Upper lobe of left lung (tissue), 6 donors: ENCODE data around the gene TMCC1. TPM values are rescaled to one million over a fixed set of nuclear protein-coding genes. Genes with fewer than 3 reads are reported as not detected.

Source experiments
- ATAC-seq, 2 donors: fragments of 200-7000 bp; cut with Tn5 transposase; one replicate each; pipeline ENCODE4 v1.9.1; 2022; ENCODE audit warnings: mild to moderate bottlenecking in 2 of 2, moderate library complexity in 2 of 2; ENCODE audit not compliant: low FRiP score in 2 of 2
- DNase-seq, 2 donors: peaks; one replicate each; pipeline ENCODE4 v3.0.0-alpha.2; 2019 to 2020
- H3K27ac ChIP-seq, 4 donors: fragments of 200-600 bp; sonication (generic); one replicate each; pipeline ENCODE4 v1.5.1; 2016 to 2019
- H3K27me3 ChIP-seq, 4 donors: fragments of 200-600 bp; sonication (generic); one replicate each; pipeline ENCODE4 v1.5.1; 2017 to 2019
- H3K36me3 ChIP-seq, 4 donors: fragments of 200-600 bp; sonication (generic); one replicate each; pipeline ENCODE4 v1.5.1; 2016 to 2019
- H3K4me1 ChIP-seq, 4 donors: fragments of 200-600 bp; sonication (generic); one replicate each; pipeline ENCODE4 v1.5.1; 2018 to 2019
- H3K4me3 ChIP-seq, 4 donors: fragments of 200-600 bp; sonication (generic); one replicate each; pipeline ENCODE4 v1.5.1; 2017 to 2019; ENCODE audit warnings: mild to moderate bottlenecking in 2 of 4, moderate library complexity in 1 of 4
- H3K9me3 ChIP-seq, 4 donors: fragments of 200-600 bp; sonication (generic); one replicate each; pipeline ENCODE4 v1.5.1; 2018 to 2019
- EP300 ChIP-seq, 4 donors: sonication (generic); formaldehyde crosslinking; IDR thresholded peaks; one replicate each; pipeline ENCODE4 v1.5.1; 2017; ENCODE audit warnings: antibody characterized with exemption in 4 of 4, control low read depth in 2 of 4
- POLR2A ChIP-seq, 4 donors: fragments of 450-650 bp; IDR thresholded peaks; one replicate each; pipeline ENCODE4 v1.5.1; 2016 to 2017; ENCODE audit warnings: antibody characterized with exemption in 4 of 4, mild to moderate bottlenecking in 2 of 4
- POLR2AphosphoS5 ChIP-seq, 2 donors: sonication (generic); formaldehyde crosslinking; IDR thresholded peaks; one replicate each; pipeline ENCODE4 v1.5.1; 2017; ENCODE audit warnings: antibody characterized with exemption in 2 of 2
- WGBS, 2 donors: methylation state at CpG; one replicate each; pipeline ENCODE4 v1.1.5; 2017 to 2018; 5-methylcytosine and 5-hydroxymethylcytosine counted together
- total RNA-seq, 6 donors: library from RNA; depleted of rRNA in 4 of 6; stranded (reverse); fragments of >200 nt in 4 of 6; gene quantifications; one replicate each; pipeline versions ENCODE4 v1.1.0 to v1.2.1, GENCODE V29; 2016 to 2021
- TF ChIP-seq, protein P1 (sequence below), 6 experiments: fragments of 450-650 bp in 4 of 6; fragments of 200-600 bp in 2 of 6; sonication (generic) in 2 of 6; IDR thresholded peaks; one replicate each; pipeline ENCODE4 v1.5.1; 2016 to 2019; ENCODE audit warnings: antibody characterized with exemption in 6 of 6
- donor health status: DM: no; HTN: no; CAD: no; lungs with moderate emphysema.
- donor health status: DM: no; HTN: yes; CAD: no; lungs with severe emphysema.

TMCC1 gene
- total RNA-seq, 6 donors from 2014 or later = 16.9 to 39.2 (median 27.9) TPM

DNA sequence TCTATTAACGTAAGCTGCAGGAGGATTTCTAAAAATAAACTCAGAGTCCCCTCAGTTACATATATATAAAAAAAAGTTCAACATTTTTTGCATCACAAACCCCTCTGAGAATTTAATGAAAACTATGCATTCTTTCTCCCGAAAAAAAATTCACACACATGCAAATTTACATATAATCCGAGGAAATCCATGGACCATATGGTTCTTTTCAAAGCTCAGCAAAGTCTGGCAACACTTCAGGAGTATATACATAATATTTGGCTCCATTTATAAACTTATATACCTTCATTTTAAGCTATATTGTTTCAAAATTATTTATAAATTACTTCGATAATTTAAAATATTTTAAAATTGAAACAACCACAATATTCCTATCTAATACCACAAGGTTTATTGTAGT, 146.4 kb downstream of the TMCC1 start:
- H3K27ac ChIP-seq = no peak overlapping the region
- H3K4me3 ChIP-seq = no peak overlapping the region
- no peaks in the 10 kb centered on the region for H3K9me3 ChIP-seq
- ATAC-seq (no peak), DNase-seq (no peak)
- no peaks in the 10 kb centered on the region for H3K36me3 ChIP-seq
- 82 to 90% methylated on average over 4 of the region's 4 CpGs for WGBS, 2 donors
- peaks cover 0 to 11% (median 5%) of the 10 kb centered on the region in 4 donors for H3K4me1 ChIP-seq
- no peak for TF ChIP-seq POLR2AphosphoS5 (IDR thresholded peaks at IDR 0.05)
- no peak for TF ChIP-seq POLR2A (IDR thresholded peaks at IDR 0.05)
- TF ChIP-seq, protein P1, sequence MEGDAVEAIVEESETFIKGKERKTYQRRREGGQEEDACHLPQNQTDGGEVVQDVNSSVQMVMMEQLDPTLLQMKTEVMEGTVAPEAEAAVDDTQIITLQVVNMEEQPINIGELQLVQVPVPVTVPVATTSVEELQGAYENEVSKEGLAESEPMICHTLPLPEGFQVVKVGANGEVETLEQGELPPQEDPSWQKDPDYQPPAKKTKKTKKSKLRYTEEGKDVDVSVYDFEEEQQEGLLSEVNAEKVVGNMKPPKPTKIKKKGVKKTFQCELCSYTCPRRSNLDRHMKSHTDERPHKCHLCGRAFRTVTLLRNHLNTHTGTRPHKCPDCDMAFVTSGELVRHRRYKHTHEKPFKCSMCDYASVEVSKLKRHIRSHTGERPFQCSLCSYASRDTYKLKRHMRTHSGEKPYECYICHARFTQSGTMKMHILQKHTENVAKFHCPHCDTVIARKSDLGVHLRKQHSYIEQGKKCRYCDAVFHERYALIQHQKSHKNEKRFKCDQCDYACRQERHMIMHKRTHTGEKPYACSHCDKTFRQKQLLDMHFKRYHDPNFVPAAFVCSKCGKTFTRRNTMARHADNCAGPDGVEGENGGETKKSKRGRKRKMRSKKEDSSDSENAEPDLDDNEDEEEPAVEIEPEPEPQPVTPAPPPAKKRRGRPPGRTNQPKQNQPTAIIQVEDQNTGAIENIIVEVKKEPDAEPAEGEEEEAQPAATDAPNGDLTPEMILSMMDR (IDR thresholded peaks at IDR 0.05) = no peak
- TF ChIP-seq EP300 (IDR thresholded peaks at IDR 0.05) = no peak
- no peaks in the 10 kb centered on the region for H3K27me3 ChIP-seq

DNA sequence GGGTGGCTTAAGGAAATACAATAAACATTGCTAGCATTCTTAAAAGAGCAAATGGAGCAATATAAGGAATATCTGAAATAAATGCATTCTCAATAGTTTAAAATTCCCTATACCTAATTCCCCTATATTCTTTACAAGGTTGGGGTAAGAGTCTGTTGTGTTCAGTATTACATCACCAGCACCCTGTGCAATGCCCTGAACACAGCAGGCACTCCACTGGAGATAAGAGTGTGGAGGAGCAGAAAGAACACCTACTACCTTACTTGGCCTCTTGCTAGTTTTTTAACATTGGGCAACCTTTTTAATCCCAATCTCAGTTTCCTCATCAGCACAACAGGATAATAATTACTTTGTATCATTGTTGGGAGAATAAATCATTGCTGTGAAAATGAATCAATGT, 146.9 kb downstream of the TMCC1 start:
- Histone ChIP-seq H3K27me3 (no peaks in the 10 kb centered on the region), H3K4me3 (no peak overlapping the region), H3K27ac (no peak overlapping the region), H3K4me1 (peaks cover 0 to 11% (median 5%) of the 10 kb centered on the region in 4 donors), H3K9me3 (no peaks in the 10 kb centered on the region), H3K36me3 (no peaks in the 10 kb centered on the region)
- TF ChIP-seq POLR2AphosphoS5 (IDR thresholded peaks at IDR 0.05) = no peak
- no peak for TF ChIP-seq EP300 (IDR thresholded peaks at IDR 0.05)
- no peak for TF ChIP-seq POLR2A (IDR thresholded peaks at IDR 0.05)
- TF ChIP-seq, protein P1 (IDR thresholded peaks at IDR 0.05) = no peak
- DNase-seq (peak in 1 of 2 donors; percentile 53), ATAC-seq (no peak)

DNA sequence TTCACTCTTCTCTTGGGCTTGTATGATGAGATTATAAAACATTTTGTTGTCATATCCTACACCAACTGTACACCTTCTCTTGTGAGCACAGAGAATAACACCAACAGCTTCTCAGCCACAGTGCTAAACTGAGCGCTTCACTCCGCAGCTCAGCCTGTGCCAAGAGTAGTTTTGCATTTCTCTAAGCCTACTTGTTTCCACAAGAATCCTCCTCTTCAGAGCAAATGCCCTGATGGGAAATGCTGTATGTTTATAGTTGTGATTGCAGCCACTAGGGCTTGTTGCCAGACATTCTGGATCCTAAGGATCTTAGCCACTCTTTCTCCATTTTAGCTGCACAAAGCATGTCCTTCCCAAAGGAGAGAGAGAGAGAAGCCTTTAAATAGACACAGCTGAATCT, 148.3 kb downstream of the TMCC1 start:
- no peaks in the 10 kb centered on the region for H3K36me3 ChIP-seq
- H3K4me3 ChIP-seq = no peak overlapping the region
- TF ChIP-seq POLR2A (IDR thresholded peaks at IDR 0.05) = no peak
- TF ChIP-seq, protein P1 (IDR thresholded peaks at IDR 0.05) = no peak
- no peaks in the 10 kb centered on the region for H3K9me3 ChIP-seq
- 50 to 60% methylated on average over 2 of the region's 2 CpGs for WGBS, 2 donors
- H3K27ac ChIP-seq = peak overlapping the region in 1 of 4 donors; percentile 2
- ATAC-seq = no peak
- no peaks in the 10 kb centered on the region for H3K27me3 ChIP-seq
- peaks cover 0 to 11% (median 5%) of the 10 kb centered on the region in 4 donors for H3K4me1 ChIP-seq
- peak in 1 of 2 donors; percentile 23 for DNase-seq

DNA sequence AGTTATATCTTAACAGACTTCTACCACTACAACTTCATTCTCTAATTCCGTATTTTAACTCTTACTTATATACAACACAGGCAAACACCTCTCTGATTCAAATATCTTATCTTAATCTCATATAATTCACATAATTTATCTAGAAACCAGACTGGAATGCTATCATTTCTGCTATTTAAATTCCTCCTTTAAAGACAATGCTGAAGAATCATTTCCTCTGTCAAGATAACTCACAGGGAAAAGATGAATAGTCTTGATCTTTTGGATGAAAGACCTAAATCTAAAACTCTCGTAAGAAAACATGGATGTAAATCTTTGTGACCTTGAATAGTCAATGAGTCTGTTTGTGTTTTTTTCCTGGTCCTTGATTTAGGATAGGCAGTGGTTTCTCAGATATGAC, 151.7 kb downstream of the TMCC1 start:
- TF ChIP-seq POLR2AphosphoS5 (IDR thresholded peaks at IDR 0.05) (no peak), POLR2A (IDR thresholded peaks at IDR 0.05) (no peak), EP300 (IDR thresholded peaks at IDR 0.05) (no peak)
- TF ChIP-seq, protein P1 (IDR thresholded peaks at IDR 0.05) = no peak

DNA sequence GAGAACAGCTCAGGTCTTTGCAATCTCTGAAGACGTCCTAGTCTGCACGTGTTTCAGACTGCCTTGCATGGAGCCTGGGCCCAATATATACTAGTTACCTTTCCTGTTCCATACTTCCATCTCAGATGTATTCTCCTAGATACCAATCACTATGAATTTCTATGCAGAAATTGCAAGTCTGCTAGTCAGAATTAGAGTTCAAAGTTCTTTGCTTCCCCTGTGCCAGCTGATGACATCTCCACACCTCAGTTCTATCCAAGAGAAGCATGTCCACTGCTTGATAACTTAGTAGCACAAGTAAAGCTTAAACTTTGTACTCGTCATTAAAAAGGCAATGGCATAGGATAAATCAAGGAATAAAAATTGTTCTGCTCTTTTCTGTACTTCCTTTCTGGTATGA, 153.4 kb downstream of the TMCC1 start:
- TF ChIP-seq EP300 (IDR thresholded peaks at IDR 0.05) (no peak), POLR2AphosphoS5 (IDR thresholded peaks at IDR 0.05) (no peak), POLR2A (IDR thresholded peaks at IDR 0.05) (no peak)
- TF ChIP-seq, protein P1 (IDR thresholded peaks at IDR 0.05) = no peak
- H3K4me3 ChIP-seq = no peak overlapping the region
- 86 to 94% methylated on average over 3 of the region's 3 CpGs for WGBS, 2 donors
- ATAC-seq (no peak), DNase-seq (no peak)
- no peaks in the 10 kb centered on the region for H3K9me3 ChIP-seq
- no peaks in the 10 kb centered on the region for H3K36me3 ChIP-seq
- H3K27me3 ChIP-seq = no peaks in the 10 kb centered on the region
- peaks cover 0 to 3% (median 1%) of the 10 kb centered on the region in 4 donors for H3K4me1 ChIP-seq
- H3K27ac ChIP-seq = no peak overlapping the region

More for the DNA sequence above, 151.7 kb downstream of the TMCC1 start:
- no peaks in the 10 kb centered on the region for H3K36me3 ChIP-seq
- ATAC-seq = no peak
- WGBS, 2 donors = 84% methylated on average over 2 of the region's 2 CpGs
- H3K9me3 ChIP-seq = no peaks in the 10 kb centered on the region
- no peak for DNase-seq
- no peaks in the 10 kb centered on the region for H3K27me3 ChIP-seq
- H3K4me3 ChIP-seq = no peak overlapping the region
- H3K27ac ChIP-seq = no peak overlapping the region
- H3K4me1 ChIP-seq = peaks cover 0 to 11% (median 5%) of the 10 kb centered on the region in 4 donors
